Ishikawa (cell line): ENCODE measurements around the gene KRT15.

Experiments used
- CREB1 ChIP-seq: IDR thresholded peaks from 2 replicates; pipeline ENCODE4 v1.6.1; 2012; ENCODE audit warnings: low read depth
- EP300 ChIP-seq: IDR thresholded peaks from 2 replicates; pipeline ENCODE4 v1.6.1; 2012; ENCODE audit warnings: borderline replicate concordance
- FOXM1 ChIP-seq: IDR thresholded peaks from 2 replicates; pipeline ENCODE4 v1.6.1; 2012; ENCODE audit warnings: low read depth, borderline replicate concordance
- NFIC ChIP-seq: IDR thresholded peaks from 2 replicates; pipeline ENCODE4 v1.6.1; 2012
- TAF1 ChIP-seq: IDR thresholded peaks from 2 replicates; pipeline ENCODE4 v1.6.1; 2012; ENCODE audit warnings: low read depth, mild to moderate bottlenecking
- TF ChIP-seq, protein P1 (sequence below): IDR thresholded peaks from 2 replicates; pipeline ENCODE4 v1.6.1; 2012; ENCODE audit warnings: low read depth, mild to moderate bottlenecking

DNA sequence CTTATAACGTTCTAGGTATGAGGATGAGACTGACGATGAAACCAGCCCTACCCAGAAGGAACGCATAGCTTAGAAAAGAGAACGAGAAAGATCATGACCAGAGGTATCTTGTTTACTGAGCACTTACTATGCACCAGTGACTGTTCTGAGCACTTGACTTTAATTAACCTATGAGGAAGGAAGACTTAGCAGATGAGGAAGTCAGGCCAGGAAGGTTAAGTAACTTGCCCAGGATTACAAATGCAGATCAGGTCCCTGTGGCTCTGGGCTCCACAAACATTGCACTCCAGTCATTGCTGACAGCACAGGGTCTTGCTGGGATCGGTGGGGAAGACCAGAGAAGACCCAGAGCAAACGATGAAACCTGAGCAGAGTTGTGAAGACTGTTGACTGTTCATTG is 20.4 kb downstream of the KRT15 start:
- TF ChIP-seq, protein P1, sequence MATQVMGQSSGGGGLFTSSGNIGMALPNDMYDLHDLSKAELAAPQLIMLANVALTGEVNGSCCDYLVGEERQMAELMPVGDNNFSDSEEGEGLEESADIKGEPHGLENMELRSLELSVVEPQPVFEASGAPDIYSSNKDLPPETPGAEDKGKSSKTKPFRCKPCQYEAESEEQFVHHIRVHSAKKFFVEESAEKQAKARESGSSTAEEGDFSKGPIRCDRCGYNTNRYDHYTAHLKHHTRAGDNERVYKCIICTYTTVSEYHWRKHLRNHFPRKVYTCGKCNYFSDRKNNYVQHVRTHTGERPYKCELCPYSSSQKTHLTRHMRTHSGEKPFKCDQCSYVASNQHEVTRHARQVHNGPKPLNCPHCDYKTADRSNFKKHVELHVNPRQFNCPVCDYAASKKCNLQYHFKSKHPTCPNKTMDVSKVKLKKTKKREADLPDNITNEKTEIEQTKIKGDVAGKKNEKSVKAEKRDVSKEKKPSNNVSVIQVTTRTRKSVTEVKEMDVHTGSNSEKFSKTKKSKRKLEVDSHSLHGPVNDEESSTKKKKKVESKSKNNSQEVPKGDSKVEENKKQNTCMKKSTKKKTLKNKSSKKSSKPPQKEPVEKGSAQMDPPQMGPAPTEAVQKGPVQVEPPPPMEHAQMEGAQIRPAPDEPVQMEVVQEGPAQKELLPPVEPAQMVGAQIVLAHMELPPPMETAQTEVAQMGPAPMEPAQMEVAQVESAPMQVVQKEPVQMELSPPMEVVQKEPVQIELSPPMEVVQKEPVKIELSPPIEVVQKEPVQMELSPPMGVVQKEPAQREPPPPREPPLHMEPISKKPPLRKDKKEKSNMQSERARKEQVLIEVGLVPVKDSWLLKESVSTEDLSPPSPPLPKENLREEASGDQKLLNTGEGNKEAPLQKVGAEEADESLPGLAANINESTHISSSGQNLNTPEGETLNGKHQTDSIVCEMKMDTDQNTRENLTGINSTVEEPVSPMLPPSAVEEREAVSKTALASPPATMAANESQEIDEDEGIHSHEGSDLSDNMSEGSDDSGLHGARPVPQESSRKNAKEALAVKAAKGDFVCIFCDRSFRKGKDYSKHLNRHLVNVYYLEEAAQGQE = no peak
- TF ChIP-seq FOXM1 (no peak), CREB1 (no peak), TAF1 (no peak), EP300 (no peak), NFIC (no peak)
